ENCODE results near the gene HSD17B8. TPM values are rescaled to one million over a fixed set of nuclear protein-coding genes. Genes with fewer than 3 reads are reported as not detected.

HSD17B8 gene
- polyA plus RNA-seq, 3 donors from 2014 or later: 28.8 to 47.6 (median 34.3) TPM

GRCh38 chr6:33200219-33201146, 4.0 kb upstream of the HSD17B8 start, which contains the start of the genes RXRB and SLC39A7:
TSS of gene RXRB (minus strand) at chr6:33200665. CDS start at chr6:33200476, 189 bp downstream.
TSS of gene SLC39A7 (plus strand) at chr6:33200867. CDS start at chr6:33201246, 379 bp downstream.
- peak within 1 kb of the TSS; percentile 99 to 100 (median 99) for H3K4me3 Mint-ChIP-seq
- H3K27me3 Mint-ChIP-seq (ENCODE audit: low read depth in 3 of 3): peaks cover 14 to 17% (median 15%) of the 10 kb centered on the region in 3 donors
- H3K36me3 Mint-ChIP-seq: peaks cover 18 to 37% (median 19%) of the 10 kb centered on the region in 3 donors
- H3K9me3 Mint-ChIP-seq: no peaks in the 10 kb centered on the region
- peak; percentile 98 to 99 (median 98) for DNase-seq
- peaks cover 71 to 85% of the 10 kb centered on the region in 2 donors for H3K4me1 Mint-ChIP-seq
- peak within 1 kb of the TSS; percentile 97 to 100 (median 99) for H3K27ac Mint-ChIP-seq

- H3K4me1 Mint-ChIP-seq: peaks cover 72 to 81% of the 10 kb centered on the region in 2 donors
- H3K27me3 Mint-ChIP-seq (ENCODE audit: low read depth in 3 of 3): peaks cover 12 to 19% (median 16%) of the 10 kb centered on the region in 3 donors
- H3K4me3 Mint-ChIP-seq: peak overlapping the region; percentile 99 to 100 (median 99)
- no peak for DNase-seq
- H3K9me3 Mint-ChIP-seq: no peaks in the 10 kb centered on the region
- peaks cover 11 to 30% (median 13%) of the 10 kb centered on the region in 3 donors for H3K36me3 Mint-ChIP-seq
- H3K27ac Mint-ChIP-seq: peak overlapping the region; percentile 97 to 100 (median 99)
These were observed 3.3 kb upstream of the HSD17B8 start for GRCh38 chr6:33201147-33201545.

- Mint-ChIP-seq H3K27me3 (ENCODE audit: low read depth in 3 of 3) (peaks cover 14 to 20% (median 16%) of the 10 kb centered on the region in 3 donors), H3K36me3 (peaks cover 7 to 25% (median 8%) of the 10 kb centered on the region in 3 donors), H3K27ac (peak overlapping the region; percentile 11 to 99 (median 88)), H3K4me1 (peaks cover 72 to 77% of the 10 kb centered on the region in 2 donors), H3K9me3 (no peaks in the 10 kb centered on the region), H3K4me3 (peak overlapping the region; percentile 99 to 100 (median 99))
- no peak for DNase-seq
These were observed 2.5 kb upstream of the HSD17B8 start for GRCh38 chr6:33201935-33202334.

- Mint-ChIP-seq H3K4me3 (peak overlapping the region; percentile 44 to 100 (median 99)), H3K27me3 (ENCODE audit: low read depth in 3 of 3) (peaks cover 13 to 23% (median 17%) of the 10 kb centered on the region in 3 donors), H3K9me3 (no peaks in the 10 kb centered on the region), H3K4me1 (peaks cover 65 to 68% of the 10 kb centered on the region in 2 donors), H3K27ac (peak overlapping the region in 4 of 6 donors; percentile 36 to 66 (median 42)), H3K36me3 (peaks cover 7 to 22% (median 8%) of the 10 kb centered on the region in 3 donors)
- no peak for DNase-seq
These were observed 1.7 kb upstream of the HSD17B8 start for GRCh38 chr6:33202799-33203198.

- Mint-ChIP-seq H3K27ac (peak overlapping the region in 5 of 6 donors; percentile 65 to 80 (median 75)), H3K4me1 (peaks cover 57 to 61% of the 10 kb centered on the region in 2 donors), H3K4me3 (peak overlapping the region; percentile 86 to 100 (median 99)), H3K27me3 (ENCODE audit: low read depth in 3 of 3) (peaks cover 15 to 24% (median 19%) of the 10 kb centered on the region in 3 donors), H3K9me3 (no peaks in the 10 kb centered on the region), H3K36me3 (peaks cover 7 to 22% (median 8%) of the 10 kb centered on the region in 3 donors)
- DNase-seq: no peak
These were observed 851 bp upstream of the HSD17B8 start for GRCh38 chr6:33203443-33204164.

GRCh38 chr6:33204165-33204414, 365 bp upstream of the HSD17B8 start:
- Mint-ChIP-seq H3K9me3 (no peaks in the 10 kb centered on the region), H3K4me3 (peak overlapping the region; percentile 86 to 93 (median 89)), H3K4me1 (peaks cover 58 to 61% of the 10 kb centered on the region in 2 donors), H3K36me3 (peaks cover 7 to 22% (median 8%) of the 10 kb centered on the region in 3 donors), H3K27ac (peak overlapping the region in 5 of 6 donors; percentile 67 to 80 (median 75)), H3K27me3 (ENCODE audit: low read depth in 3 of 3) (peaks cover 18 to 26% (median 24%) of the 10 kb centered on the region in 3 donors)
- no peak for DNase-seq

- H3K9me3 Mint-ChIP-seq: no peaks in the 10 kb centered on the region
- no peak for DNase-seq
- peak overlapping the region; percentile 71 to 94 (median 82) for H3K27ac Mint-ChIP-seq
- H3K4me1 Mint-ChIP-seq: peaks cover 60 to 62% of the 10 kb centered on the region in 2 donors
- peaks cover 7 to 30% (median 8%) of the 10 kb centered on the region in 3 donors for H3K36me3 Mint-ChIP-seq
- peaks cover 16 to 23% (median 20%) of the 10 kb centered on the region in 3 donors for H3K27me3 Mint-ChIP-seq (ENCODE audit: low read depth in 3 of 3)
- H3K4me3 Mint-ChIP-seq: peak overlapping the region; percentile 86 to 93 (median 89)
These were observed 954 bp downstream of the HSD17B8 start for GRCh38 chr6:33205191-33206026.

- Mint-ChIP-seq H3K4me1 (peaks cover 52 to 54% of the 10 kb centered on the region in 2 donors), H3K27ac (peak overlapping the region in 5 of 6 donors; percentile 29 to 76 (median 69)), H3K27me3 (ENCODE audit: low read depth in 3 of 3) (peaks cover 10 to 20% (median 16%) of the 10 kb centered on the region in 3 donors), H3K36me3 (peaks cover 4 to 28% (median 7%) of the 10 kb centered on the region in 3 donors), H3K9me3 (no peaks in the 10 kb centered on the region), H3K4me3 (peak overlapping the region; percentile 45 to 93 (median 64))
- DNase-seq: no peak
These were observed 1.8 kb downstream of the HSD17B8 start for GRCh38 chr6:33206027-33206863.

GRCh38 chr6:33206864-33207551, 2.6 kb downstream of the HSD17B8 start:
- Mint-ChIP-seq H3K4me1 (peaks cover 44 to 47% of the 10 kb centered on the region in 2 donors), H3K9me3 (no peaks in the 10 kb centered on the region), H3K4me3 (peak overlapping the region in 4 of 5 donors; percentile 80 to 92 (median 84)), H3K27ac (peak overlapping the region in 1 of 6 donors; percentile 79), H3K36me3 (peaks cover 5 to 28% (median 9%) of the 10 kb centered on the region in 3 donors), H3K27me3 (ENCODE audit: low read depth in 3 of 3) (peaks cover 10 to 22% (median 17%) of the 10 kb centered on the region in 3 donors)
- DNase-seq: no peak

GRCh38 chr6:33207552-33208090, 3.2 kb downstream of the HSD17B8 start:
- DNase-seq: peak in 1 of 3 donors; percentile 27
- Mint-ChIP-seq H3K4me1 (peaks cover 41 to 47% of the 10 kb centered on the region in 2 donors), H3K27me3 (ENCODE audit: low read depth in 3 of 3) (peaks cover 16 to 25% (median 21%) of the 10 kb centered on the region in 3 donors), H3K4me3 (peak overlapping the region; percentile 80 to 92 (median 85)), H3K36me3 (peaks cover 11 to 28% (median 11%) of the 10 kb centered on the region in 3 donors), H3K27ac (peak overlapping the region; percentile 76 to 98 (median 90)), H3K9me3 (no peaks in the 10 kb centered on the region)
